ENCODE results near the gene EPB41L4B.

Gene EPB41L4B

DNA sequence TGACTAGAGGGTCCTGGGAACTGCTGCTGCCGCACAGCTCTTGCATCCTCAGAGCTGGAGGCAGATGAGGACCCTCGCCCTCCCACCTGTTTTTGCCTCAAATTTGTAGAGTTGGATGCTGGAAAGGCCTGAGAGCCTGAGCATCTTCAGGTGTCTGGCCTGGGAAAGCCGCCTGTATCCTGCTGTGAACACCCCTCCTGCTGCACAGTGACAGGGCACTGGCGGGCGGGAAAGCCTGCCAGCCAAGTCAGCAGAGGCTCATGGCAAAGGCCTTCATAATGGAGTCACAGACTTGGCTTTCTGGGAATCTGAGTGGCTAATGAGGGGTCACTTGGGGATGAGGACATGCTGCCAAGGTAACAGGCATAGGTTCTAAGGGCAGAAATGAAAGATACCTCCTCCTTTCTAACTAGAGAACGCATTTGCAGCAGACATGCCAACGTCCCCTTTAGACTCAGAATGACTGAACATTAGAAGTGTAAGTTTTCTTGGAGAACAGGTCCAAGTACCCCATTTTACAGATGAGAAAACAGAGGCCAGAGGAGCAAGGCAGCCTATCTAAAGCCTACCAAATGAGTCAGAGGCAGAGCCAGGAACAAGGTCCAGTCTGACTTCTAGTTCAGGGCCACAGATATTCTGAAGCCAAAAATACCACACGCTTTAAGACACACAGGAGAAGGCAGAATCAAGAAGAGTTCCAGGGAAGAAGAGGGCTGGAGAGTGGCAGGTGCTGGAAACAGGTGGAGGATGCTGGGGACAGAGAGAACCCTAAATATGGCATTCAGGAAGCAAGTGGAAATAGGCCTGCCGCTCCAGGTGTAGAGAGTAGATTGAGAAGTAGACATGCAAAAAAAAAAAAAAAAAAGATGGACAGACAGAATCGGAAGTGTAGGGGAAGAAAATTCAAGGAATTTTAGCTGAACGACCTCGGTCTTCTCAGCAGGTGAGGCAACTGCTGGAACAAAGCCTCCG is 44.1 kb downstream of the EPB41L4B start:
- peaks cover 6% of the 10 kb centered on the region for H3K27me3 Mint-ChIP-seq
- H3K4me3 Mint-ChIP-seq = no peak overlapping the region
- H3K4me1 Mint-ChIP-seq = no peaks in the 10 kb centered on the region
- no peaks in the 10 kb centered on the region for H3K9me3 Mint-ChIP-seq
- no peak overlapping the region for H3K27ac Mint-ChIP-seq
- DNase-seq (no peak), ATAC-seq (no peak)
- H3K36me3 Mint-ChIP-seq (ENCODE audit: low read depth) = no peaks in the 10 kb centered on the region

GRCh38 chr9:109274884-109275730 is 45.8 kb downstream of the EPB41L4B start:
- Mint-ChIP-seq H3K9me3 (no peaks in the 10 kb centered on the region), H3K4me3 (no peak overlapping the region)

DNA sequence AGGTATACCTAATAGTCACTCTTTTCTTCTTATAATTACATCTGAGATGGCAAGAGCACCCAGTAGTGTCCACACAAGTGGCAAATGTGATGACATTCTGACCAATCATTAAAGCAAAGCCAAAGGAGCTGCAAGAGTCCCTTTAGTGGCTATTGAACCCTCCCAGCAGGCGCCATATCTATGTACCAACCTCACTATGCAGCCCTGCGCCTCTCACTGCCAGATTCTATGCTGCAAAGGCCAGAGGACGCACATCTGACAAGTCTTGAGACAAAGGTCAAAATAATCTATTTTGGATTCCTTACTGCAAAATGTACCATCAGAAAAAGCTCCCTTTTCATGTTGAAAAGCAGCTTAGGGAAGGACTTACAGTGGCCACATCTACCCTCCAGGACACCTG is 47.0 kb downstream of the EPB41L4B start:
- H3K9me3 Mint-ChIP-seq = no peaks in the 10 kb centered on the region
- H3K4me3 Mint-ChIP-seq = no peak overlapping the region
- peaks cover 6% of the 10 kb centered on the region for H3K27me3 Mint-ChIP-seq
- ATAC-seq (no peak), DNase-seq (no peak)
- no peaks in the 10 kb centered on the region for H3K36me3 Mint-ChIP-seq (ENCODE audit: low read depth)
- no peaks in the 10 kb centered on the region for H3K4me1 Mint-ChIP-seq
- no peak overlapping the region for H3K27ac Mint-ChIP-seq

More at GRCh38 chr9:109274884-109275730, 45.8 kb downstream of the EPB41L4B start:
- Mint-ChIP-seq H3K4me1 (no peaks in the 10 kb centered on the region), H3K36me3 (ENCODE audit: low read depth) (no peaks in the 10 kb centered on the region), H3K27ac (no peak overlapping the region), H3K27me3 (peaks cover 6% of the 10 kb centered on the region)
- DNase-seq (no peak), ATAC-seq (no peak)

- no peak overlapping the region for H3K4me3 Mint-ChIP-seq
- no peak overlapping the region for H3K27ac Mint-ChIP-seq
- no peaks in the 10 kb centered on the region for H3K4me1 Mint-ChIP-seq
- no peaks in the 10 kb centered on the region for H3K36me3 Mint-ChIP-seq (ENCODE audit: low read depth)
- no peak for ATAC-seq
- no peaks in the 10 kb centered on the region for H3K9me3 Mint-ChIP-seq
- peaks cover 6% of the 10 kb centered on the region for H3K27me3 Mint-ChIP-seq
- DNase-seq = no peak
Observed at GRCh38 chr9:109272745-109273144, 48.1 kb downstream of the EPB41L4B start.

- no peak overlapping the region for H3K27ac Mint-ChIP-seq
- peaks cover 4% of the 10 kb centered on the region for H3K27me3 Mint-ChIP-seq
- no peaks in the 10 kb centered on the region for H3K36me3 Mint-ChIP-seq (ENCODE audit: low read depth)
- H3K4me3 Mint-ChIP-seq = no peak overlapping the region
- DNase-seq (no peak), ATAC-seq (no peak)
- H3K4me1 Mint-ChIP-seq = no peaks in the 10 kb centered on the region
- H3K9me3 Mint-ChIP-seq = peaks cover 4% of the 10 kb centered on the region
Observed at GRCh38 chr9:109272045-109272444, 48.8 kb downstream of the EPB41L4B start.

GRCh38 chr9:109270971-109271925 is 49.6 kb downstream of the EPB41L4B start:
- no peak for ATAC-seq
- no peak overlapping the region for H3K27ac Mint-ChIP-seq
- peaks cover 4% of the 10 kb centered on the region for H3K9me3 Mint-ChIP-seq
- no peaks in the 10 kb centered on the region for H3K36me3 Mint-ChIP-seq (ENCODE audit: low read depth)
- H3K27me3 Mint-ChIP-seq = peaks cover 2% of the 10 kb centered on the region
- H3K4me3 Mint-ChIP-seq = no peak overlapping the region
- no peak for DNase-seq
- H3K4me1 Mint-ChIP-seq = no peaks in the 10 kb centered on the region

GRCh38 chr9:109270441-109270840 is 50.4 kb downstream of the EPB41L4B start:
- Mint-ChIP-seq H3K36me3 (ENCODE audit: low read depth) (no peaks in the 10 kb centered on the region), H3K4me1 (no peaks in the 10 kb centered on the region), H3K27ac (no peak overlapping the region), H3K9me3 (peaks cover 4% of the 10 kb centered on the region), H3K4me3 (no peak overlapping the region), H3K27me3 (no peaks in the 10 kb centered on the region)
- ATAC-seq (no peak), DNase-seq (no peak)

GRCh38 chr9:109269839-109270238 is 51.0 kb downstream of the EPB41L4B start:
- Mint-ChIP-seq H3K27ac (no peak overlapping the region), H3K27me3 (peaks cover under 1% of the 10 kb centered on the region), H3K4me3 (no peak overlapping the region), H3K4me1 (no peaks in the 10 kb centered on the region), H3K9me3 (peaks cover 4% of the 10 kb centered on the region), H3K36me3 (ENCODE audit: low read depth) (no peaks in the 10 kb centered on the region)
- no peak for DNase-seq
- no peak for ATAC-seq

- no peak overlapping the region for H3K27ac Mint-ChIP-seq
- H3K4me1 Mint-ChIP-seq = no peaks in the 10 kb centered on the region
Observed at GRCh38 chr9:109269081-109269480, 51.8 kb downstream of the EPB41L4B start.

GRCh38 chr9:109267555-109267954 is 53.3 kb downstream of the EPB41L4B start:
- H3K27me3 Mint-ChIP-seq = peaks cover 2% of the 10 kb centered on the region
- no peaks in the 10 kb centered on the region for H3K36me3 Mint-ChIP-seq (ENCODE audit: low read depth)
- ATAC-seq = no peak
- H3K4me3 Mint-ChIP-seq = no peak overlapping the region
- DNase-seq = no peak
- peaks cover 4% of the 10 kb centered on the region for H3K9me3 Mint-ChIP-seq
- no peak overlapping the region for H3K27ac Mint-ChIP-seq
- no peaks in the 10 kb centered on the region for H3K4me1 Mint-ChIP-seq

More at GRCh38 chr9:109269081-109269480, 51.8 kb downstream of the EPB41L4B start:
- ATAC-seq = no peak
- peaks cover 2% of the 10 kb centered on the region for H3K27me3 Mint-ChIP-seq
- no peak overlapping the region for H3K4me3 Mint-ChIP-seq
- H3K36me3 Mint-ChIP-seq (ENCODE audit: low read depth) = no peaks in the 10 kb centered on the region
- peaks cover 4% of the 10 kb centered on the region for H3K9me3 Mint-ChIP-seq
- no peak for DNase-seq

DNA sequence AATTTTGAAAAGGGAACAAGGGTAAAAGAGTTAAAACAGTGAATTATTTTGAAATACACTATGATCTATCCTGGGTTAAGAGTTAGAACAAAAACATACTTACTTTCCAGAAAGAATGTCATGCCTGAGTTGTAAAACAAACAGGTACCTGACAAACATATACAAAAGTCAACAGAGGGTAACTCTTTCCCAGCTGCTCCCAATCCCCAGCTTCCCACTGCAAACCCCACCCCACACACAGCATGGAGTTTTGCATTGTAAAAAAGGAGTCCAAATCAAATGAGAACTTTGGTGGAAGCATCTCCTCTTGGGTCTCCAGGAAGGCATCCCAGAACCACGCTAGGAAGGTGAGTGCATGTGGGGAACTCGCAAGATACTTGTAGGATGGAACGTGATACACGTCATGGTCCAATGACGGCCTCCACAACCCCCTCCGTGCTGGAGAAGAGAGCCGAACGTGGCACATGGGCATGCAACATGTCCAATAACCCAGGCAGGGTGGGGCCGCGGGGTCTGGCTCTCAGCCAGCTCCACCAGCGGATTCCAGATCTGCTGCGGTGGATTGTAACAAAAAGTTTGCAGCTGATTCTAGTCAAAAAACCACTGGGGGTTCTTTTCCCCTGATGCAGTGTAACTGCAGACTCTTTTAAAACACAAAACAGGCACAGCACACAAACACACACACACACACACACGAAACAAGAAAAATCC is 55.8 kb downstream of the EPB41L4B start:
- Mint-ChIP-seq H3K27ac (no peak overlapping the region), H3K9me3 (peaks cover 4% of the 10 kb centered on the region), H3K27me3 (peaks cover 2% of the 10 kb centered on the region), H3K4me1 (no peaks in the 10 kb centered on the region), H3K4me3 (no peak overlapping the region), H3K36me3 (ENCODE audit: low read depth) (no peaks in the 10 kb centered on the region)
- no peak for DNase-seq
- no peak for ATAC-seq

GRCh38 chr9:109263358-109263757 is 57.5 kb downstream of the EPB41L4B start:
- DNase-seq (no peak), ATAC-seq (no peak)
- Mint-ChIP-seq H3K4me1 (no peaks in the 10 kb centered on the region), H3K27me3 (peaks cover 6% of the 10 kb centered on the region), H3K27ac (no peak overlapping the region), H3K4me3 (no peak overlapping the region), H3K9me3 (peaks cover 4% of the 10 kb centered on the region), H3K36me3 (ENCODE audit: low read depth) (no peaks in the 10 kb centered on the region)

DNA sequence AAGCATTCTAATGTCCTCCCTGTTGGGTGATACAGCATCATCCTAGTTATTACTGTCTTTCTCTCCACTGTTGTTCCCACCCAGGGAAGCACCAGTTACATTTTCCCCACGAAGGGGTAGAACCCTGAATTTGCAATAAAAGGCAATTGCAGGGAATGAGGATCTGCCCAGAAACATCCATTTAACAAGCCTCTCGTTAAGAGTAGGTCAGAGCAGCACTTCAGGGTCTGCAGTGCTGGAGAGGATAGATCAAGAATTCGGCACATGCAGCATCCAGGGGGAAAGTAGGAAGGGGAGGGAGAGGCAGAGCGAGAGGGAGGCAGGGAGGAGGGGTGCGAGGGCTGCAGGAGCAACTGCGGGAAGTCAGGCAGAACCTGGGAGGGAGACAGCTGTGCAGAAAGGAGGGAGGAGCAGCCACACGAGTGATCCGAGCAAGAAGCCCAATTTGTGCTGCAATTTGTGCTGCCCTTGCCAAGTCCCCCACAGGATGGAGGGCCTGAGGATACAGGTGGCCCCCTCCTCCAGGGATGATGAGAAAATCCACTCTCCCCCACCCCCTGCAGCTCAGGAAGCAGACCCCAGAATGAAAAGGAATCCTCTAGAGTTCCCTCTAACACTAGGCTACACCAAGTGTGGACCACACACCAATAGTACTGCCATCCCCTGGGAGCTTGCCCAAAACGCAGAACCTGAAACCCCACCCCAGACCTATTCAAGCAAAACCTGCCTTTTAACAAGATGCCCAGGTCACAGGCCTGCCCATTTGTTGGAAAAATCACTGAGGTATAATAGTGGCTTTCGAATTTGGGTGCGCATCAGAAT is 62.2 kb downstream of the EPB41L4B start:
- ATAC-seq = no peak
- H3K4me1 Mint-ChIP-seq = no peaks in the 10 kb centered on the region
- no peak for DNase-seq

More for the DNA sequence above, 62.2 kb downstream of the EPB41L4B start:
- no peaks in the 10 kb centered on the region for H3K36me3 Mint-ChIP-seq (ENCODE audit: low read depth)
- H3K27ac Mint-ChIP-seq = no peak overlapping the region
- H3K4me3 Mint-ChIP-seq = no peak overlapping the region
- peaks cover 10% of the 10 kb centered on the region for H3K27me3 Mint-ChIP-seq
- H3K9me3 Mint-ChIP-seq = no peaks in the 10 kb centered on the region
